SK-N-MC (cell line): Measurements from ENCODE around the gene USP31.

Source experiments
- EZH2 ChIP-seq: fragments of 200-600 bp; sonication (generic); IDR thresholded peaks from one replicate; pipeline ENCODE4 v1.6.1; 2017; ENCODE audit warnings: antibody characterized with exemption
- POLR2AphosphoS5 ChIP-seq: IDR thresholded peaks from 2 replicates; pipeline ENCODE4 v1.6.1; 2012; ENCODE audit warnings: mild to moderate bottlenecking, low read depth, low read length, borderline replicate concordance

- no peak for TF ChIP-seq POLR2AphosphoS5
- no peak for TF ChIP-seq EZH2
Observed at GRCh38 chr16:23080747-23081146, 68.5 kb downstream of the USP31 start.
